Superior temporal gyrus (tissue), 1 donor: ENCODE measurements around the gene NKTR.
A peak's percentile ranks its signal among the peaks of the same experiment; 100 is the strongest.

Experiments used
- DNase-seq: peaks from one replicate; pipeline ENCODE4 v3.0.0-alpha.2; 2016; ENCODE audit errors: extremely low spot score

The NKTR gene

DNA sequence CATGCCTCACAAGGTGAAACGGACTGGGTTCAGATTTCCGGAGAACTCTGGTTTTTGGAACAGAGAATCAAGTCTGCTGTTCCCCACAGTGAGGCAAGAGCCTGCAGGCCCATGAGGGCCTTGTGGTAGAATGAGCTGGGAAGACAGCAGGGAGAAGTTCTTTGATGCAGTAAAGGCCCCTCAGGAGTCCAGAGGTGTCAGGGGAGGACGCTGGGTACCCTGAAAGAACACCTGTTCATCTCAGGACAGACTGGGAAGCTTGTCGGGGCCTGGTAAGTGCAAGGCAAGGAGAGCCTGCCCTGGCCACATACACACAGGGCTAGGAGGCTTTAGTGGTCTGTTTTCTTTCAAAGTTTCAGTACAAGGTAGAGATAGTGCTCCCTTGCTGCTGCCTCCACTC is 49.3 kb downstream of the NKTR start:
- DNase-seq, result no peak

DNA sequence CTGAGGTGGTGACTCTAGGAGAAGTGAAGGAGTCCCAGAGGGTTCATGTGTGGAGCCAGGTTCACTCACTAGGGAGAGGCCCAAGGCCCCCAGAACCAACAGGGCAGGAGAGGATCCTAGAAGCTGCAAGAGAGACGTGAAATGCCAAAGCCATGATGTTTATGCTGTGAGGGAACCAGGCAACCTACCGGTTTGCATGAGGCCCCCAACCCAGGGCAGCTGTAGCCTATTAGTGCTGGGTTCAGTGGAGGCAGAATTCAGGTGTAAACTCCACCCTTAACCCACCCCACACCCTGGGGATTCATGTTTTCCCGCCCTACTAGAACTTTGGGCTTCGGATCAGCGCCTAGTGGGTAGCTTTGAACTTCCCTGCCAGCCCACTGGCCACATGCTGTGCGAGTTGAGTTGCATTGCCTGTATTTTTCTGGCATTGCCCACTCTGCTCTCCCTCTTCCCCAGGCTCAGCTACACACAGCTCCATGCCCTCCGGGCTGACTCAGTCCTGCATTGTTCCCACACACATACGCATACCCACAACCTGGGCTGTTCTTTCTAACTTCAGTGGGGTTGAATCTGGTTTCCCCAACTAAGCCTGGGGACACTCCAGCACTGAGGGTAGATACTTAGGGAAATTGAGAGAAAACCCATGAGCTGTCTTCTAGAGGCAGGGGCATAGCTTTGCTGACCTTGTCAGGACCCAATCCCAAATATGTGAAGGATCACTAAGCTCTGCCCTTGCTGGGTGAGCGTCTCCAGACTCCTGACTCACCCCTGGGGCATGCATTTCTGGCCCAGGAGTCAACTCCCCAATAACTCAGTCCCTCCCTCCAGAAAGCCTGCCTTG is 51.0 kb downstream of the NKTR start:
- DNase-seq, result no peak

DNA sequence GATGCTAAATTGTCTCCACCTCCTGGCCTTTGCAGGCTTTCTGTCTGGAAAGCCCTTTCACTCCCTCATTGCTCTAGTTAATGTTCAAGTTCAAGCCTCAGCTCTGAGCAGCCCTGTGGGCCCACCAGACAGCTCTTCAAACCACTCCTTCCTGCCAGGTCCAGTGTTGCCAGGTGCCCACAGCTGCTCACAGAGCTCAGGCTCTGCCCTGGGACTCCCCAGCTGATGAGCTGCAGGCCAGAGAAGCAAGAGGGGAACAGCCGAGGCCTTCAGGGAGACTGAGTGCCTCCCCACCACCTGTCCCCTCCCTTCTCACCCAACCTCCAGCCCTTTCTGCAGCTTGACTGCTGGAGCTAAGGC is 51.7 kb downstream of the NKTR start:
- DNase-seq, result no peak

DNA sequence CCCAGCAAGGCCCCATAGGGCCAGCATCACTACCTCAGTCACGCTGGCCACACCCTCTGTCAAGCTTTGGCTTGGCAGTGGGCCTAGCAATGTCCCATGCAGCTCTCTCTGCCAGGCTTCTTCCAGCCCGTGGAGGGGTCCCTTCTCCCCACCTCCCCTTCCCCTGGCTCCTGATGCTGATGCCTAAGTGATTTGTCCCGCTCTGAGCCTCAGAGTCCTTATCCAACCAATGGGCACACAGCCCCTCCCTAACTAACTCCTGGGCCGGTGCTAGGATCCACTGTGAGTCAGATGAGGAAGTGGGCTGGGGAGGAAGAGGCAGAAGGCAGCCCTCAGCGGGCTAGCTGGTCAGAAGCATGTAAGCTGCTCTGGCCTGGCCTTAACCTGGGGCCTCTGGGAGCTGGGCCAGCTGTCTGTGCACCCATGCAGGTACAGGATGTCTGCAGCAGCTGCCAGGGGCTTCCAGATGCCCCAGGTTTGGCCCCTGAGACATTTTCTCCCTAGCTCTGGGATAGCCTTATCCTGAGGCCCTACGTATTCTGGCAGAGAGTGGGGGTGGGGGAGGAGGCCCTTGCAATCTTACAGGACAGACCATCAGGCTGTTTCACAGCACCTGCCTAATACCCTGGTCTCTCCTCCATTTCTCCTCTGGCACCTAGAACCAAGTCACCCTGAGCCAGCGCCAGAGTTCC is 52.3 kb downstream of the NKTR start:
- DNase-seq, result no peak

DNA sequence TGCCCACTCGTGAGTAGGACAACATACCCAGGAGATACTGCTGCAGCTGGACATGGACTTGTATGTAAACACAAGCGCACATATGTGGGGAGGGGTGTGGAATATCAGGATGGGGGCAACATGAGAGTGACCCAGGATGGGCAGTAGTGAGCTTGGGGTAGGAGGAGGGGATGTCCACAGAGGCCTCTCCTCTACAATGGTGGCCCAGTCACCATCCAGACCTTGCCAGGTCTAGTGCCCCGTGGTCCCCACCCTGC is 52.7 kb downstream of the NKTR start:
- DNase-seq, result no peak

DNA sequence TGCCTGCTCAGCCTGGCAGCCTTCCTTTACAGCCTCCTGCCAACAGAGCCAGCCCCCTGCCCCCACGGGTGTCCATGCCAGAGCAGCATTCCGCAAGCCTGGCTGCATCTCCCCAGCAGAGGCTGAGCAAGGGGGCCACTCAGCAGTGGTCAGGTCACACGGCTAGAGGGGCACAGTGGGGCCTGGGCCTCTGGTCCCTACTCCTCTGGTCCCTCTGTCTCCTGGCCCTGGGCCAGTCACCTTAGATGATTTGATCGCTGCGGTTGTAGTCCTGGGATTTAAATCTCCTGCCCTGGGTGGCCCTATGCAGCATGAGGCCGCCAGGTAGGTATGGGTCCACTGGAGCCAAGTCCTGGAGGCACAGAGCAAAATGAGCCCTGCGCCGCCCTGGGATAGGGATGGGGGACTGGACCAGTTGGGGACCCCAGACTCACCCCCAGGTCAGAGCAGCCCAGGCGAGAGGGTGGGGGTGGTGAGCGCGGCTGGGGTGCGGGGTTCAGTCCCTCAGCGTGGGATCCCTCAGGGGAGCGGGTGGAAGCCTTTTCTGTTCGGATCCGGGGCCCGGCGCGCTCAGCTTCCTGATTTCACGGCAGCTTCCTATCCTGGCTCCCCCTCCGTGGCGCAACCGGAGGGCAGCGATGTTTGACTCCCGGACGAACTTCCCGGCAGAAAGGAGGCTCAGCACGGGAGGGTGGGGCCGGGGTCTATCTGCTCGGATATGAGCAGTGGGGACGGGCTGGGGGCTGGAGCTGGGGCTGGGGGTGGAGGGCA is 53.3 kb downstream of the NKTR start, which contains the start of gene ZBTB47:
ZBTB47 (plus strand) TSS at position 138 of the 771 bp plus-strand sequence. CDS start 4,659 bp downstream, outside the sequence.
- DNase-seq, result no peak

DNA sequence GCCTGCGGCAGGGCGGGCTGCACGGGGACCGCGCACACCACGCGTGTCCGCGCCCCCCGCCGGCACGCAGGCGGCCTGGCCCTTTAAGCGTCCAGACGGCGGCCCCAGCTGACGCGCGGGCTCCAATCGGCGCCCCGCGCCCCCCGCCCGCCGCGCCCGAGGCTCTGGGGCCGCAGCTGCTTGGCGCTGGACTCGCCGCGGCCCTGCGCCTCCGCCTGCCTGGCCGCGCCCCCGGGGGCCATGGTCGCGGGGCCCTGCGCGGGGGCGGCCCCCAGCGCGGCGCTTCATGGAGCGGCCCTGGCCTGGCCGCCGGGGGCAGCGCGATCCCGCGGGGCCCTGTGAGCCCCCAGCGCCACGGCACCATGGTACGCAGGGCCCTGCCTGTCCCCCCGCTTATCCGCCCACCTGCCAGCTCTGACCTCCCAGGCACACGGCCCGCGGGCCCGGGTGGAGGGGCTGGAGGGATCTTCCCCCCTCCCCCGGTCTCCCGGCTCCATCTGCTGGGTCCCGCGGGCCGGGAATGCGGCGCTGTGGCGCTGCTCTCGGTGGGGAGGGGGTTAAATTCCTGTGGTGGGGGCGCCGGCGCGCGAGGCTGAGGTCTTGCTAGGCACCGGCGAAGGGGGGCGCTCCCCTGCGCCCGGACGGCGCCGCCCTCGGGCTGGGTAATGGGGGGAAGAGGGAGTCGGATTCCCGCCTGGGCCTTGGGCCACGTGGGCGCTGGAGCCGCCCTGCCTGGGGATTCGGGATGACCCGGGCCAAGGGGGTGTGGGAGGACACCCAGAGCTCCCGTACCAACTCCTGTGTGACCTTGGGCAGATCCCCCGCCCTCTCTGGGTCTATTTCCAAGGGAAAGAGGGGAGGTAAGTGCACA is 54.1 kb downstream of the NKTR start:
- DNase-seq, result peak; percentile 77

DNA sequence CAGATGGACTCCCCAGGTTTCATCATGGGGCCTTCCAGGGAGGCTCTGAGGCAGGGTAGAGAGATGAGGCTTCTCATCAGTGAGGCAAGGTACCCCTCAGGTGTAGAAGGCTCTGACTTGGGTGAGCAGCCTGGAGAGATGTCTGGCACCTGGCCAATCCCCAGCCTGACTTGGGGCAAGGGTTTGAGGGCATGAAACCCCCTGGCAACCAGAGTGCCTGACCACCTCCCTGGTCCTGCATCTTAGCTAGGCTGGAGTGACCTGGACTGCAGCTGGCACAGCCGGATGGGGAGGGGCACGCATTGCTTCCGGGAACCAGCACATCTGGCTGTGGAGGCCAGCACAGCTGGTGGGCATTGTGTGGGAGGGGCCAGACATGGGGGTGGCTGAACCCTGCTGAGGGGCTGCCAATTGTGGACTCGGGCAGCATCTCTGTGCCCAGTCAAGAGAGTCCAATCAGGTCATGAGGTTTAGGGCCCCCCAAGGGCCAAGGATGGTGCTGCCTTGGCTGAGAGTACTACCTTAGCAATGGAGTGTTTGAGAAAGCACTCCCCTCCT is 54.9 kb downstream of the NKTR start:
- no peak for DNase-seq

DNA sequence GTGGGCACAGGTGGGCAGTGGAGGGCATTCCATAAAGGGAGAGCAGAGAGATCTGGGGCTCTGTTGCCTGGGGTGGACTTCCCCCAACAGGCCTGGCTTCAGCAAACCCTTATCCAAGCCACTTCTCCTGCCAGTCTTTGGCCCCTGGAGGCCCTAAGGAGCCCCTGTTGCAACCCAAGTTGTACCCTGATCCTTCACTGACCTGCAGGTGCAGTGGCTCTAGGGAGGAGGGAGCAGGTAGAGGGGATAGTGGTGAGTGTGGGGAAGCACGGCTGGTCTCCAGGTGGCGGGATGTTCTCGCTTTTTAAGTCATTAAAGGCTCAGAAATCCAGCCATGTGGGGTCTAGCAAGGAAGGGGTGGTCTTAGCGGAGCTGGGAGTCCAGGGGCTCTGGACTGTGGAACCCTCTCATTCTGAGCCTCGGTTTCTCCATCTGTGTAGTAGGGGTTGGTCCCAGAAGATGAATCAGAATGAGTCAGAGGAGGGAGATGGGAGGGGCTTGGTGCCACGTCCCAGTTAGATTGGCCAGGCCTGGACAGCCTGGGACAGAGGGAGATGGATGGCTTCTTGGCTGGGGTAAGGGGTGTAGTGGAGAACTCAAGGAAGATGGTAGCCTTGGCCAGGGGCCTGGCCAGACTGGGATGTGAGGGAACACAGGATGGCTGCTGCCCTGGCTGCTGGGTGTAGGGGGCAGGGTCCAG is 55.6 kb downstream of the NKTR start:
- DNase-seq, result no peak

DNA sequence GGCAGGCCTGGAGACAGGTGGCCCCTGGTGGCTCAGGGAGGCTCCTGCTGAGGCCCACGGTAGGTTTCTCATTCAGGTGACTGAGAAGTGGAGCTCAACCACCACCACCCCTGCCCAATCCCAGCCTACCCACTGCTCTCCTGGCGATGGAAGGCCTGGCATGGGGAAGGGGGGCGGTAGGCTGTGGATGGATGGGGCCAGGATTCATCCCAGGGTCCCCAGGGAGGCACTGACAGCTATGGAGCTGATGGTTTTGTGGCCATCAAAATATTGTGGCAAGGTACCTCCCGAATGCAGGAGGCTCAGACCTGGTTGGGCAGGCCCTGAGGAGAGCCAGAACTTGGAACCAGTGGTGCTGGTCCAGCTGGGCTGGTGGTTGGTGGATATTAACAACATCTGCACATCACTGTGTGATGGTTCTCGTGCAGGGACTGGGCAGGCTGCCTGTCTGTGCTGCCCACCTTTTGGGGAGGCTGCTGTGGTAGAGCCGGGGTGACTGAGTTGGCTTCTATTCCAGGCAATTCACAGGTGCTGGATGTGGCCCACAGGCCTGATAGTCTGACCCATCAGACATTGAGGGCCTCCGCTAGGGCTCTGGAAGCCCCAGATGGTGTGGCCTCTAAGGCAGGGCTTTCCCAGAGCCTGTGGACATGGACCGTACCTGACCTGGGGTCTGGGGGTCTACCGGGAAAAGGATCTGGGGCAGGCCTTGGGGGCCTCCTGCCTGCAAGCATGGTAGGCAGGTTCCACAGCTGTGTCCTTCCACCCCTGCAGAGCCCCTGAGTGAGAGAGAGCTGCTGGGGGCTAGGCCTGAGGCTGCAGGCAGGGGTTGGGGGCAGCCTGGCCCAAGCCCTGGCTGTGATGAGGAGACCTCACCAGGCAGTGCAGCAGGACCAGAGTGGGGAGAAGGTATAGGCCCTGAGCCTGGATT is 56.5 kb downstream of the NKTR start:
- DNase-seq, result no peak

DNA sequence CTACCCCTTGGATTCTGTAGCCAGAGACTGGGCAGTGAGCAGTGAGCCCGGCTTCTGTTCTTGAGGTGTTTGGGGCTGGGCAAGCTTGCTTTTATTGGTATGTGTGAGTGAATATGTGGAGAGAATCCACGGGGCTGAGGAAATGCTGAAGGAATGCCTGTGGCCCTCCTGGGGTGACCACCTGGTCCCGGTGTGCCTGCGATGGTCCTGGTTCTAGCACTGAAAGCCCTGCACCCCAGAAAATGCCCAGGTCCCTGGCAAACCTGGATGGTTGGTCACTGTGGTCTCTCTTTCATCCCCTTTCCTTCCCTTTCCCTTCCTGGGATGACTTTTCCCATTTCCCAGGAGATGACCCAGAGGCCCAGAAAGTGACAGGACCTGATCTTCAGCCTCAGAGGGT is 57.2 kb downstream of the NKTR start:
- no peak for DNase-seq

DNA sequence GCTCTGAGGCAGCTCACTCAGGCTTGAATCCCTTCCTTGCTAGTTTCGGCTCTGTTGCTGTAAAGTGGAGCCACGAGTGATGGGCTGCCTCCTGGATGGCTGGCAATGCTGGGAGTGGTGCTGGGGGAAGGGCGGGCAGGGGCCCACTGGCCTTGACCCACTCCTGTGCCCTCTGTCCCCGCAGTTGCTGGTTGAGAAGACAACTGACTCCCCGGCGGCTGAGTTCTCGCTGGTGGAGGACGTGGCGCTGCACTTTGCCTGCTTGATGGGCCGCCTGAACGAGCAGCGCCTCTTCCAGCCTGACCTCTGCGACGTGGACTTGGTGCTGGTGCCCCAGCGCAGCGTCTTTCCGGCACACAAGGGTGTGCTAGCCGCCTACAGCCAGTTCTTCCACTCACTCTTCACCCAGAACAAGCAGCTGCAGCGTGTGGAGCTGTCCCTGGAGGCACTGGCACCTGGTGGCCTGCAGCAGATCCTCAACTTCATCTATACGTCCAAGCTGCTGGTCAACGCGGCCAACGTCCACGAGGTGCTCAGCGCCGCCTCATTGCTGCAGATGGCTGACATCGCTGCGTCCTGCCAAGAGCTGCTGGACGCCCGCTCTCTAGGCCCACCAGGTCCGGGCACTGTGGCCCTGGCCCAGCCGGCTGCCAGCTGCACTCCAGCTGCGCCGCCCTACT is 57.7 kb downstream of the NKTR start:
- no peak for DNase-seq

DNA sequence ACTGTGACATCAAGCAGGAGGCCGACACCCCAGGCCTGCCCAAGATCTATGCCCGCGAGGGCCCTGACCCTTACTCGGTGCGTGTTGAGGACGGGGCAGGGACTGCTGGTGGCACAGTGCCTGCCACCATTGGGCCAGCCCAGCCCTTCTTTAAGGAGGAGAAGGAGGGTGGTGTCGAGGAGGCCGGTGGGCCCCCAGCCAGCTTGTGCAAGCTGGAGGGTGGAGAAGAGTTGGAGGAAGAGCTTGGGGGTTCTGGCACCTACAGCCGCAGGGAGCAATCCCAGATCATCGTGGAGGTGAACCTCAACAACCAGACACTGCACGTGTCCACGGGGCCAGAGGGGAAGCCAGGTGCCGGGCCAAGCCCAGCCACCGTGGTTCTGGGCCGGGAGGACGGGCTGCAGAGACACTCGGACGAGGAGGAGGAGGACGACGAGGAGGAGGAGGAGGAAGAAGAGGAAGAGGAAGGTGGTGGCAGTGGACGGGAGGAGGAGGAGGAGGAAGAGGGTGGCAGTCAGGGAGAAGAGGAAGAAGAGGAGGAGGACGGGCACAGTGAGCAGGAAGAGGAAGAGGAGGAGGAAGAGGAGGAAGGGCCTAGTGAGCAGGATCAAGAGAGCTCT is 58.4 kb downstream of the NKTR start:
- DNase-seq, result no peak

DNA sequence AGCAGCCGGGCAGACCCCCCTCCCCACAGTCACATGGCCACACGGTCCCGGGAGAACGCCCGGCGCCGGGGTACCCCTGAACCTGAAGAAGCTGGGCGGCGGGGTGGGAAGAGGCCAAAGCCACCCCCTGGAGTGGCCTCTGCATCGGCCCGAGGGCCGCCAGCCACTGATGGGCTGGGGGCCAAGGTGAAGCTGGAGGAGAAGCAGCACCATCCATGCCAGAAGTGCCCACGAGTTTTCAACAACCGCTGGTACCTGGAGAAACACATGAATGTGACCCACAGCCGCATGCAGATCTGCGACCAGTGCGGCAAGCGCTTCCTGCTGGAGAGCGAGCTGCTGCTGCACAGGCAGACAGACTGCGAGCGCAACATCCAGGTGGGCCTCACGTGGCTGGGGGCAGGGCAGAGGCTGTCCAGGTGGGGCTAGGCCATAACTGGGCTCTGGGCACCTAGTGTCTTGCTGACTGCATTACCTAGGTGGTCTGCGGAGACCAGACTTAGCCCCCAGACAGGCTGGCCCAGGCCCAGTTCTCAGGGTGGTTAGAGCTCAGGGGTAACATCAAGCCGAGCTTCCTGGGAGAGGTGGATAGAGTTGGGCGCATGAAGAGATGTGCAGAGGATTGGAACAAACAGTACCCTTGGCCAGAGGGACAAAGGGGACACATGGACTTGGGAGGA is 59.1 kb downstream of the NKTR start:
- DNase-seq, result no peak

DNA sequence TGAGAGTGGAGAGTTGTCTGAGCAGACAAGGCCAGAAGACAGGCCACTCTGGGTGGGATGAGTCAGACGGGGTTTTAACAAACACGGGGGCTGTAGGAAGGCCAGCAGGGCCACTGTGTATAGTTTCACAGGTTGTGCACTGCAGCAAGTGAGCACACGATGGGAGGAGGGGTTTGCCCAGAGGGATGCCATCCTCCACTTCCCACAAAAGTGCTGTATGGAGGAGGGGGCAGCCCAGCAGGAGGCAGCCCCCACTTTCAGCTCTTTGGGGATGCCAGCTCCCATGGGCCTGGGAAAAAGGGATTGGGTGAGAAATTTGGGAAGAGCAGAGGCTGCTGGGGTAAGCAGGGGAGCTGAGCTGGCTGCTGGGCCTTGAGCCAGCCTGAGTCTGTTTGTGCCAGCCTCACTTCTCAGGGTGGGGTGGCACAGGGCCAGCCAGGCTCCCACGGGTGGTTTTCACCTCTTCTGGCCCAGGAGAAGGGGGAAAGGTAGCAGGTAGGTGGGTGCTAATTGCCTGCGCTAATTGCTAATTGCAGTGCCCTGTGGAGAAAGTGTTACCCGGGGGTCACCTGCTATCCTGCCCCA is 59.7 kb downstream of the NKTR start:
- peak; percentile 29 for DNase-seq

DNA sequence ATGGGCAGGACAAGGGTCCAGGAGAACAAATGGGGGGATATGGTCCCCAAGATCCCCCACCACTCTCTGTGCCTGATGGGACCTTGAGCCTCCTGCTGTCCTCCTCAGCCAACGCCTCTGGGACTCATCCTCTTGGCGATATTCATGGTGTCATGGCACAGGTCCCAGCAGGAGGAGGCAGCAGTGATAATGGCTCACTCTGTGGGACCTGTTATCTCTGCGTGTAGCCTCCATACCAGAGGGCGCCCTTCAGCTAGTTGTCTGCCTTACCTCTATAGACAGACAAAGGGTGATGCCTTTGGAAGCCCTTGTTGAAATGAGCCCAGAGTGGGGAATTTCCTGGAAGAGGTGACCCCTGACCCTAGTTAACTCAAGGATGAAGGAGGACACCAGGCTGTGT is 60.4 kb downstream of the NKTR start:
- DNase-seq, result peak; percentile 24

DNA sequence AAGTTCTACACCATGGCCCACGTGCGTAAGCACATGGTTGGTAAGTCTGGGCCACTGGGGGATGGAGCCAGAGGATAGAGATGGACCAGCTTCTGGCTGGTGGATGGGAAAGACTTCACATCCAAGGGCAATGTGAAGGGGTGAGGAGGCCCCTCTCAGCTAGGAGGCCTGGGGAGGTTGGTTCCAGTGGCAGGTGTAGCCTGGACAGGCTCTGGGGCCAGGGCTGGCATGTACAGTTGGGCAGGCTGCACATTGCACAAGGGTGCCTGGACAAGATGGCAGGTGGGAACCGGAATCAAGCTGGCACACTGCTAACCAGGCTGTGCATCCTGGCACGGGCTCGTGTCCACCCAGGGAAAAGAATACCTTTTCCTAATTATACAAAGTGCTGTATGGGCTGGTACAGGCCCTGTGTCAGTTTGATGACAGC is 61.1 kb downstream of the NKTR start:
- DNase-seq, result no peak
